IMR-90 (cell line): Measurements from ENCODE around the gene MYH9. TPM values are rescaled to one million over a fixed set of nuclear protein-coding genes. Genes with fewer than 3 reads are reported as not detected.

Source experiments
- ATAC-seq: fragments of 200-7000 bp; cut with Tn5 transposase; 2 replicates; pipeline ENCODE4 v1.9.1; 2020; ENCODE audit warnings: low read depth, mild to moderate bottlenecking, moderate library complexity
- BruUV-seq: library from RNA; stranded (reverse); fragments of 400-500 nt; replicated peaks from 2 replicates; lab custom pipeline; 2021; lab: Mats Ljungman, UMichigan
- CTCF ChIA-PET: fragments of 300-600 bp; formaldehyde crosslinking; extraction: SDS; loops from one replicate; lab custom pipeline; 2021; ENCODE audit warnings: antibody characterized with exemption; lab: Yijun Ruan, JAX
- POLR2A ChIA-PET: fragments of 300-600 bp; sonication (Branson Sonifier 250); formaldehyde crosslinking; loops from one replicate; lab custom pipeline; 2022; ENCODE audit warnings: antibody characterized with exemption; ENCODE audit not compliant: unreplicated experiment; lab: Charles Lee
- DNase-seq: peaks from one replicate; pipeline ENCODE4 v3.0.0; 2013
- H2AFZ ChIP-seq: replicated peaks from 2 replicates; pipeline ENCODE3; 2013; ENCODE audit warnings: low read length, mild to moderate bottlenecking; ENCODE audit not compliant: poor library complexity
- H2AK5ac ChIP-seq: 2 replicates; pipeline ENCODE4 v1.6.1; 2013; ENCODE audit warnings: low read depth, low read length, inconsistent platforms
- H2AK9ac ChIP-seq: replicated peaks from 2 replicates; pipeline ENCODE3; 2013; ENCODE audit warnings: mild to moderate bottlenecking, low read depth, low read length, moderate library complexity; ENCODE audit not compliant: poor library complexity
- H2BK120ac ChIP-seq: 2 replicates; pipeline ENCODE4 v1.6.1; 2013; ENCODE audit warnings: low read depth, low read length, inconsistent platforms
- H2BK15ac ChIP-seq: 3 replicates; pipeline ENCODE4 v1.6.1; 2013; ENCODE audit warnings: low read depth, low read length, inconsistent platforms
- H2BK20ac ChIP-seq: 2 replicates; pipeline ENCODE4 v1.6.1; 2013; ENCODE audit warnings: low read depth, mild to moderate bottlenecking, inconsistent platforms, low read length, moderate library complexity
- H2BK5ac ChIP-seq: 2 replicates; pipeline ENCODE4 v1.6.1; 2013; ENCODE audit warnings: mild to moderate bottlenecking, low read depth, low read length, inconsistent platforms; ENCODE audit not compliant: poor library complexity, severe bottlenecking
- H3K14ac ChIP-seq: replicated peaks from 2 replicates; pipeline ENCODE4 v1.6.1; 2013; ENCODE audit warnings: low read depth, low read length, inconsistent platforms
- H3K18ac ChIP-seq: 2 replicates; pipeline ENCODE4 v1.6.1; 2013; ENCODE audit warnings: low read depth, low read length, control low read depth
- H3K23ac ChIP-seq: 2 replicates; pipeline ENCODE4 v1.6.1; 2013; ENCODE audit warnings: low read depth, low read length, inconsistent platforms
- H3K27ac ChIP-seq: 2 replicates; pipeline ENCODE4 v1.5.1; 2013; ENCODE audit warnings: mild to moderate bottlenecking, control low read depth, low read length; ENCODE audit not compliant: insufficient read depth
- H3K27me3 ChIP-seq: 2 replicates; pipeline ENCODE4 v1.6.1; 2013; ENCODE audit warnings: low read length; ENCODE audit not compliant: control insufficient read depth, insufficient read depth
- H3K36me3 ChIP-seq: 2 replicates; pipeline ENCODE4 v1.6.1; 2013; ENCODE audit warnings: low read length, mixed read lengths; ENCODE audit not compliant: control insufficient read depth, insufficient read depth
- H3K4ac ChIP-seq: 2 replicates; pipeline ENCODE4 v1.6.1; 2013; ENCODE audit warnings: low read depth, low read length, inconsistent platforms
- H3K4me1 ChIP-seq: 2 replicates; pipeline ENCODE4 v1.6.1; 2013; ENCODE audit warnings: low read length, mixed read lengths; ENCODE audit not compliant: control insufficient read depth, insufficient read depth
- H3K4me2 ChIP-seq: 2 replicates; pipeline ENCODE4 v1.6.1; 2013; ENCODE audit warnings: low read depth, mild to moderate bottlenecking, control low read depth, low read length, moderate library complexity
- H3K4me3 ChIP-seq: 2 replicates; pipeline ENCODE4 v1.5.1; 2013; ENCODE audit warnings: low read depth, mild to moderate bottlenecking, control low read depth, low read length, moderate library complexity; ENCODE audit not compliant: insufficient read depth
- H3K56ac ChIP-seq: 2 replicates; pipeline ENCODE4 v1.6.1; 2013; ENCODE audit warnings: low read length, inconsistent platforms; ENCODE audit not compliant: insufficient read depth; ENCODE audit errors: extremely low read depth
- H3K79me1 ChIP-seq, 2 experiments: 2 replicates each; pipeline ENCODE4 v1.6.1; 2013; ENCODE audit warnings: low read length in 2 of 2, inconsistent platforms in 1 of 2, low read depth in 1 of 2
- H3K9ac ChIP-seq: 2 replicates; pipeline ENCODE4 v1.6.1; 2013; ENCODE audit warnings: low read depth, low read length, control low read depth
- H3K9me1 ChIP-seq: 2 replicates; pipeline ENCODE4 v1.6.1; 2013; ENCODE audit warnings: low read length, inconsistent platforms; ENCODE audit not compliant: insufficient read depth
- H3K9me3 ChIP-seq: 2 replicates; pipeline ENCODE4 v1.6.1; 2013; ENCODE audit warnings: low read length; ENCODE audit not compliant: control insufficient read depth, insufficient read depth
- H4K20me1 ChIP-seq: 2 replicates; pipeline ENCODE4 v1.6.1; 2013; ENCODE audit warnings: low read length, inconsistent platforms; ENCODE audit not compliant: insufficient read depth
- H4K5ac ChIP-seq: 2 replicates; pipeline ENCODE4 v1.6.1; 2013; ENCODE audit warnings: mild to moderate bottlenecking, low read depth, low read length, control low read depth
- H4K8ac ChIP-seq, 2 experiments: 2 replicates each; pipeline ENCODE4 v1.6.1; 2013; ENCODE audit warnings: low read depth in 2 of 2, low read length in 2 of 2, control low read depth in 1 of 2, inconsistent platforms in 1 of 2
- H4K91ac ChIP-seq: 2 replicates; pipeline ENCODE4 v1.6.1; 2013; ENCODE audit warnings: low read depth, low read length, inconsistent platforms; ENCODE audit not compliant: insufficient read depth
- MAFK ChIP-seq: IDR thresholded peaks from 2 replicates; pipeline ENCODE4 v1.6.1; 2012; ENCODE audit warnings: low read depth, low read length, improper control_type of control experiment
- POLR2A ChIP-seq: IDR thresholded peaks from 2 replicates; pipeline ENCODE4 v1.6.1; 2012; ENCODE audit warnings: mild to moderate bottlenecking, low read depth, low read length
- WGBS, 2 experiments: methylation state at CpG; one replicate each; pipeline versions ENCODE4 v1.1.5 to v1.1.7; 2013; ENCODE audit warnings: missing lambda C conversion rate in 2 of 2; ENCODE audit not compliant: insufficient read length in 1 of 2; ENCODE audit errors: extremely low coverage in 2 of 2; 5-methylcytosine and 5-hydroxymethylcytosine counted together
- dilution Hi-C: fragments of 300-500 bp; cut with HindIII; formaldehyde crosslinking; loops from one replicate; pipeline ENCODE4 v1.14.3; 2018; ENCODE audit warnings: low sequenced_read_pairs; ENCODE audit not compliant: unreplicated experiment
- in situ Hi-C: fragments of 300-500 bp; cut with MboI; formaldehyde crosslinking; loops from 3 replicates; pipeline ENCODE4 v1.14.3; 2019; ENCODE audit warnings: low sequenced_read_pairs, inconsistent platforms, mixed read lengths
- intact Hi-C: fragments of 100-400 bp; cut with micrococcal nuclease; formaldehyde crosslinking; loops from 2 replicates; pipeline ENCODE4 v1.10.0; 2022
- polyA plus RNA-seq, 3 experiments: library from polyadenylated mRNA; depleted of rRNA; stranded (reverse); fragments of >200 nt; gene quantifications; 2 replicates each; pipeline ENCODE4 v1.2.3, GENCODE V29; 2012; ENCODE audit warnings: low replicate concordance in 1 of 3
- total RNA-seq: library from RNA; depleted of rRNA; stranded (reverse); fragments of >200 nt; gene quantifications from 2 replicates; pipeline ENCODE4 v1.2.3, GENCODE V29; 2012

MYH9 gene
- total and polyA plus RNA-seq, 2 of the 4 experiments (the other 2 are of a cell fraction) = 475 to 554 TPM

DNA sequence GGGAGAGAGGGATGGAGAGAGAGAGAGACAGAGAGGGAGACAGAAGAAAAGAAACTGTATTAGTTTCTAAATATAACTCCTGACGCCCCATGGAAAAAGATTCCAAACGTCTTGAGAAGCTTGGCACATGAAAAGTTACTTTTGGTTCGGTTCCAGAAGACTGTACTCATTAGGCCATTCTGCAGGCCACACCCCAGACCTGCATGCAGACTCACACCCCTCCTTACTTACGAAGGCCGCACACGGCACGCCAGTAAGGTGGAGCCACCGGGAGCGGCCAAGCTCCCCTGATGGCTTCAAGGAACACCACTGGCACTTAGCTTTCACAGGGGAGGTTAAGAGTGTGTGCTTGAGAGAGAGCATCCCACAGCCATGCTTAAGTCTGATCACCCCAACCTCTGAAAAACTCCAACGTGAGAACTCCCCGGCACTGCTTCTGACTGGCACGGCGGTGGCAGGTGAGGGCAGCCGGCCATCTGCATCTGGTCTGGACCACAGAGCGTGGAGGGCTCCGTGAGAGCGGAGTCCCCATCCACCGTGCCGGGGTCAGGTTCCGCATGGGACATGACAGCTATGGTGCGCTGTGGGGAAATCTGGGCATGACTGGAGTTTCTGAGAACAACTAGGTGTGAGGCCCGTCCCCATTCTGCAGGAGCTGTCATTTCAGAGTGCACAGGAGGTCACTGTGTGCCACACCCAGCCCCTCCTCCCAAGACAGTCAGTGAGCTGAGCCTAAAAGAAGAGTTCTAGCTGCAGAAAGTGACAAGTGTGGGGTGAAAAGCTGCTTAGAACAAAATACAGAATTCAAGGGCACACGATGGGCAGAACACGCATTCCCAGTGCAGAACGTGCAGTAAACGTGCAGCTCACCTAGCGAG is 62.4 kb downstream of the MYH9 start:
- BruUV-seq = no TSS peak
- POLR2A ChIA-PET = interaction anchor here (0.6 kb wide), 1 partner anchor 60 kb away, joined by 3 read pairs; no protein-coding TSS in a partner anchor
- dilution Hi-C loops = no loop called here

More for the DNA sequence above, 62.4 kb downstream of the MYH9 start:
- in situ Hi-C loops = no loop called here
- Histone ChIP-seq H2BK15ac (peak overlapping the region; percentile 87; the same call in 2 of the 3 replicates), H2AFZ (peak overlapping the region; percentile 0), H3K4me1 (peaks cover 59% of the 10 kb centered on the region), H3K4me3 (no peak overlapping the region), H2BK120ac (peak overlapping the region; percentile 96), H3K9me1 (peaks cover 66% of the 10 kb centered on the region), H2BK5ac (peak overlapping the region; percentile 100), H4K20me1 (peaks cover 84% of the 10 kb centered on the region), H3K23ac (peak overlapping the region; percentile 99), H4K5ac (peak overlapping the region; percentile 35), H2BK20ac (peak overlapping the region; percentile 93; the same call in 1 of the 2 replicates), H3K56ac (peak overlapping the region; percentile 82; the same call in 1 of the 2 replicates), H4K91ac (peak overlapping the region; percentile 100), H3K14ac (peak overlapping the region; percentile 99), H3K9me3 (no peaks in the 10 kb centered on the region), H3K27me3 (no peaks in the 10 kb centered on the region), H3K79me1 (peaks cover 31 to 93% of the 10 kb centered on the region in 2 experiments), H2AK9ac (peak overlapping the region; percentile 39), H4K8ac (peak overlapping the region; percentile 84 to 95; a peak in 3 of 4 replicates), H3K4me2 (no peak overlapping the region), H3K9ac (peak overlapping the region; percentile 62; the same call in 1 of the 2 replicates), H3K18ac (peak overlapping the region; percentile 38), H3K4ac (peak overlapping the region; percentile 100), H3K27ac (peak overlapping the region; percentile 87), H2AK5ac (peak overlapping the region; percentile 99), H3K36me3 (peaks cover 82% of the 10 kb centered on the region)
- no peak for ATAC-seq
- WGBS, 2 experiments = 94% methylated on average over 17 of the region's 27 CpGs; no CpG with 5 or more reads in 1 of the 2 experiments
- peak; percentile 86 for DNase-seq
- CTCF ChIA-PET = interaction anchor here (1.0 kb wide), 1 partner anchor 161 kb away, joined by 3 read pairs; no protein-coding TSS in a partner anchor
- intact Hi-C loops = no loop called here
- TF ChIP-seq MAFK (no peak), POLR2A (0 out of 2 replicates have a peak, but pooled peaks have one; percentile 9)
